PC-3 (cell line): ENCODE data around the gene SCN4B. TPM values are rescaled to one million over a fixed set of nuclear protein-coding genes. Genes with fewer than 3 reads are reported as not detected.

Experiments used
- ATAC-seq: fragments of 200-7000 bp; cut with Tn5 transposase; 2 replicates; pipeline ENCODE4 v1.9.1; 2020; ENCODE audit warnings: mild to moderate bottlenecking, moderate library complexity
- Bru-seq: library from RNA; stranded (reverse); fragments of 400-500 nt; gene quantifications from one replicate; lab custom pipeline; 2021; lab: Mats Ljungman, UMichigan
- BruChase-seq, 2 experiments: library from RNA; stranded (reverse); fragments of 400-500 nt; gene quantifications; one replicate each; lab custom pipeline; 2021; lab: Mats Ljungman, UMichigan
- BruUV-seq: library from RNA; stranded (reverse); fragments of 400-500 nt; replicated peaks from 2 replicates; lab custom pipeline; 2021; lab: Mats Ljungman, UMichigan
- CTCF ChIA-PET: fragments of 300-600 bp; sonication (Branson Sonifier 250); formaldehyde crosslinking; loops from one replicate; lab custom pipeline; 2022; ENCODE audit warnings: antibody characterized with exemption; lab: Charles Lee
- POLR2A ChIA-PET: fragments of 300-600 bp; sonication (Branson Sonifier 250); formaldehyde crosslinking; loops from one replicate; lab custom pipeline; 2022; ENCODE audit warnings: antibody characterized with exemption; ENCODE audit not compliant: unreplicated experiment; lab: Charles Lee
- DNase-seq: peaks from one replicate; pipeline ENCODE4 v3.0.0-alpha.2; 2015
- H2AFZ ChIP-seq: fragments of 300-600 bp; sonication (generic); 2 replicates; pipeline ENCODE4 v1.6.0; 2016; ENCODE audit warnings: antibody characterized with exemption, low read length
- H3F3A ChIP-seq: fragments of 300-600 bp; sonication (generic); one replicate; pipeline ENCODE4 v1.6.0; 2017; ENCODE audit warnings: antibody characterized with exemption, low read length, control low read depth, mild to moderate bottlenecking; ENCODE audit not compliant: unreplicated experiment
- H3K27ac ChIP-seq: fragments of 300-600 bp; sonication (generic); 2 replicates; pipeline ENCODE4 v1.5.1; 2016; ENCODE audit warnings: mild to moderate bottlenecking, low read length
- H3K27me3 ChIP-seq: fragments of 300-600 bp; sonication (generic); 2 replicates; pipeline ENCODE4 v1.6.1; 2016; ENCODE audit warnings: low read length, mixed read lengths
- H3K36me3 ChIP-seq: fragments of 300-600 bp; sonication (generic); 2 replicates; pipeline ENCODE4 v1.6.1; 2016; ENCODE audit warnings: low read depth, mixed run types, low read length, mixed read lengths
- H3K4me1 ChIP-seq: fragments of 300-600 bp; sonication (generic); 2 replicates; pipeline ENCODE4 v1.5.1; 2016; ENCODE audit warnings: low read length; ENCODE audit not compliant: insufficient read depth
- H3K4me2 ChIP-seq: fragments of 300-600 bp; sonication (generic); 2 replicates; pipeline ENCODE4 v1.6.0; 2016; ENCODE audit warnings: low read length
- H3K4me3 ChIP-seq: fragments of 300-600 bp; sonication (generic); 2 replicates; pipeline ENCODE4 v1.5.1; 2016; ENCODE audit warnings: mild to moderate bottlenecking, low read length, mixed read lengths
- H3K79me2 ChIP-seq: fragments of 300-600 bp; sonication (generic); 2 replicates; pipeline ENCODE4 v1.6.1; 2017; ENCODE audit warnings: low read length, mixed read lengths
- H3K9ac ChIP-seq: fragments of 300-600 bp; sonication (generic); 2 replicates; pipeline ENCODE4 v1.6.0; 2016; ENCODE audit warnings: mild to moderate bottlenecking, low read length
- H3K9me2 ChIP-seq: fragments of 300-600 bp; sonication (generic); replicated peaks from 2 replicates; pipeline ENCODE4 v1.6.1; 2016; ENCODE audit warnings: mixed run types, low read length, mixed read lengths
- H3K9me3 ChIP-seq: fragments of 300-600 bp; sonication (generic); 2 replicates; pipeline ENCODE4 v1.6.1; 2016; ENCODE audit warnings: low read length, mixed read lengths
- H4K20me1 ChIP-seq: fragments of 300-600 bp; sonication (generic); 2 replicates; pipeline ENCODE4 v1.6.1; 2016; ENCODE audit warnings: low read length, mixed read lengths
- EZH2 ChIP-seq: fragments of 300-600 bp; sonication (generic); IDR thresholded peaks from one replicate; pipeline ENCODE4 v1.6.1; 2017; ENCODE audit warnings: antibody characterized with exemption, mild to moderate bottlenecking, low read length; ENCODE audit not compliant: unreplicated experiment
- EZH2phosphoT487 ChIP-seq: fragments of 300-600 bp; sonication (generic); IDR thresholded peaks from 2 replicates; pipeline ENCODE4 v1.6.1; 2018; ENCODE audit warnings: mild to moderate bottlenecking, antibody characterized with exemption, low read length, borderline replicate concordance
- intact Hi-C: fragments of 100-400 bp; cut with micrococcal nuclease; formaldehyde crosslinking; loops from 2 replicates; pipeline ENCODE4 v1.9.0; 2023
- long read RNA-seq: library from polyadenylated mRNA; unstranded; transcript quantifications from one replicate; pipeline ENCODE4 v2.0.0, GENCODE V29; 2021; ENCODE audit not compliant: unreplicated experiment
- total RNA-seq: library from RNA; depleted of rRNA; stranded (reverse); fragments of >200 nt; gene quantifications from 2 replicates; pipeline ENCODE4 v1.2.3, GENCODE V29; 2014; rRNA removed
- TF ChIP-seq, protein P1 (sequence below): fragments of 300-600 bp; sonication (generic); conservative IDR thresholded peaks from 2 replicates; pipeline ENCODE4 v1.5.1; 2017; ENCODE audit warnings: antibody characterized with exemption, low read depth, mild to moderate bottlenecking, low read length

Gene SCN4B, protein sequence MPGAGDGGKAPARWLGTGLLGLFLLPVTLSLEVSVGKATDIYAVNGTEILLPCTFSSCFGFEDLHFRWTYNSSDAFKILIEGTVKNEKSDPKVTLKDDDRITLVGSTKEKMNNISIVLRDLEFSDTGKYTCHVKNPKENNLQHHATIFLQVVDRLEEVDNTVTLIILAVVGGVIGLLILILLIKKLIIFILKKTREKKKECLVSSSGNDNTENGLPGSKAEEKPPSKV
- total RNA-seq: not detected in 2 replicates
- percentile 4 among the genes with signal in this experiment for Bru-seq, nascent RNA
- not detected for BruChase-seq, experiment 1, labeled RNA remaining after a 6-hour chase
- not detected for BruChase-seq, experiment 2, labeled RNA remaining after a 2-hour chase
- long read RNA-seq: 0 reads

DNA sequence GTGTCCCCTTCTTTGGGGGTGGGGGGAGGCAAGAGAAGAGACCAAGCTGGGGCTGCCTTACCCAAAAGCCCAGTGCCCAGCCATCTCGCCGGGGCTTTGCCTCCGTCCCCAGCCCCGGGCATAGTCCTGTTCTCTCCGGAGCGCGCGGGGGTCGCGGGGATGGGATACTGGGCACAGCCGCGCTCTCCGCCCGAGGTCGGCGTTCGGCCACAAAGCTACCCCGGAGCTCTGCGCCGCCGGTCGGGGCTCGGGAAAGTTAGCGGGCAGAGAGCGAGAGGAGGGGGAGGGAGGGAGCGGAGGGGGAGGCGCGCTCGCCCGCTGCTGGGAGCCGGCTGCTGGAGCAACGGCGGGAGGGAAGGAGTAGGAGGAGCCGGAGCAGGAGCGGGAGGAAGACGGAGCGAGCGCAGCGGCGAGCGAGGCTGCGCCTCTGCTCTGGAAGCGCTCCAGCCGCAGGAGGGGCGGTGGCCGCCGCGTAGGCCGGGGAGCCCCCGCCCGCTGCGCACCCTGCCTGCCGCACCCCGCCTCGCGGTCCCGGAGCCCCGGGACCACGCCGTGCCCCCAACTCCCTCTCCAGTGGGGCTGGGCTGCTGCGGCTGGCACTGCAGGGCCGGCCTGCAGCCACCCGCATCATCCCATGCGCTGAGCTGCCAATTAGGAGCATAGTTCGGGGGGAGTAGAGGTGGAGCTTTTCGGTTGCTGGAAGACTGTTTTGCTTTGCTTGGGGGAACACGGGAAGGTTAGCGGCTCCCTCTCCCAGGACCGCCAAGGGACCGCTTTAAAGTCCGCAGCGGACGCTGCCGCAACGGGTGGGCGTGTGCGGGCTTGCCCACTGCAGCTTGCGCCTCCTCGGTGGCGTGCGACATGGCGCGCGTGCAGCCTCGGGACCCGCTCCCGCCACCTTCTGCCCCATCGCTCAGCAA lies at the start of gene SCN4B:
SCN4B (minus strand) TSS at position 272 of the 920 bp plus-strand sequence; CDS start at position 122, 150 bp downstream.
- no peaks in the 10 kb centered on the region for H3K9me3 ChIP-seq
- BruUV-seq: no TSS peak
- H3K9ac ChIP-seq: no peak within 1 kb of the TSS
- no peaks in the 10 kb centered on the region for H3K9me2 ChIP-seq
- peaks cover 15% of the 10 kb centered on the region; the same call in 1 of the 2 replicates for H3K4me1 ChIP-seq
- no peak within 1 kb of the TSS for H3K27ac ChIP-seq
- CTCF ChIA-PET: no interaction called here
- no peaks in the 10 kb centered on the region for H3K36me3 ChIP-seq
- DNase-seq (peak; percentile 62), ATAC-seq (peak; percentile 78)
- no peaks in the 10 kb centered on the region for H3K79me2 ChIP-seq
- no peaks in the 10 kb centered on the region for H4K20me1 ChIP-seq
- no peaks in the 10 kb centered on the region for H3F3A ChIP-seq
- peak within 1 kb of the TSS; percentile 85 for H3K4me2 ChIP-seq
- peak within 1 kb of the TSS; percentile 64 for H3K4me3 ChIP-seq
- TF ChIP-seq, protein P1, sequence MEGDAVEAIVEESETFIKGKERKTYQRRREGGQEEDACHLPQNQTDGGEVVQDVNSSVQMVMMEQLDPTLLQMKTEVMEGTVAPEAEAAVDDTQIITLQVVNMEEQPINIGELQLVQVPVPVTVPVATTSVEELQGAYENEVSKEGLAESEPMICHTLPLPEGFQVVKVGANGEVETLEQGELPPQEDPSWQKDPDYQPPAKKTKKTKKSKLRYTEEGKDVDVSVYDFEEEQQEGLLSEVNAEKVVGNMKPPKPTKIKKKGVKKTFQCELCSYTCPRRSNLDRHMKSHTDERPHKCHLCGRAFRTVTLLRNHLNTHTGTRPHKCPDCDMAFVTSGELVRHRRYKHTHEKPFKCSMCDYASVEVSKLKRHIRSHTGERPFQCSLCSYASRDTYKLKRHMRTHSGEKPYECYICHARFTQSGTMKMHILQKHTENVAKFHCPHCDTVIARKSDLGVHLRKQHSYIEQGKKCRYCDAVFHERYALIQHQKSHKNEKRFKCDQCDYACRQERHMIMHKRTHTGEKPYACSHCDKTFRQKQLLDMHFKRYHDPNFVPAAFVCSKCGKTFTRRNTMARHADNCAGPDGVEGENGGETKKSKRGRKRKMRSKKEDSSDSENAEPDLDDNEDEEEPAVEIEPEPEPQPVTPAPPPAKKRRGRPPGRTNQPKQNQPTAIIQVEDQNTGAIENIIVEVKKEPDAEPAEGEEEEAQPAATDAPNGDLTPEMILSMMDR: no peak
- peak; percentile 47; the same call in 1 of the 2 replicates for TF ChIP-seq EZH2phosphoT487
- peak; percentile 83 for TF ChIP-seq EZH2
- POLR2A ChIA-PET: no interaction called here
- H3K27me3 ChIP-seq: peaks cover 76% of the 10 kb centered on the region
- intact Hi-C loops: no loop called here
- H2AFZ ChIP-seq: peak within 1 kb of the TSS; percentile 76

DNA sequence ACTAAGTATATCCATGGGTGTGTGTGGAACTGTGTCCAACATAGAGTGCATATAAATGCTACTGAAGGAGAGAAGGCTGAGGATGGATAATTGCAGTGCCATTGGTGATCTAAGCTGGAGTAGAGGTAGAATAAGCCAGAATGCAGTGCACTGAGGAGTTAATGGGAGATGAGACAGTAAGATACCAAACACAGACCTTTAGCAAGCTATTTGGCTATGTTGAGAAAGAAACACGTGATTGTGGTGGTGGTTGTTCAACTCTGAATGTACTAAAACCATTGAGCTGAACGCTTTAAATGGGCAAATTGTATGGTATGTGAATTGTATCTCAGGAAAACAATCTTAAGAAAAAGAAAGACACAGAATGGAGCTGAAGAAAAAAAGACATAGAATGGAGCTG lies 49.3 kb upstream of the SCN4B start:
- POLR2A ChIA-PET: no interaction called here
- no peak for TF ChIP-seq EZH2phosphoT487
- TF ChIP-seq EZH2: no peak
- TF ChIP-seq, protein P1: no peak
- no TSS peak for BruUV-seq
- no peaks in the 10 kb centered on the region for H4K20me1 ChIP-seq
- no peak overlapping the region for H3K4me2 ChIP-seq
- H3K27ac ChIP-seq: no peak overlapping the region
- H3K27me3 ChIP-seq: peaks cover 12% of the 10 kb centered on the region
- no peaks in the 10 kb centered on the region for H3F3A ChIP-seq
- H3K9me2 ChIP-seq: no peaks in the 10 kb centered on the region
- CTCF ChIA-PET: no interaction called here
- ATAC-seq (no peak), DNase-seq (no peak)
- H3K36me3 ChIP-seq: no peaks in the 10 kb centered on the region
- no peak overlapping the region for H2AFZ ChIP-seq
- H3K4me1 ChIP-seq: peaks cover 5% of the 10 kb centered on the region; the same call in 1 of the 2 replicates
- intact Hi-C loops: no loop called here
- no peaks in the 10 kb centered on the region for H3K79me2 ChIP-seq
- H3K9ac ChIP-seq: no peak overlapping the region
- H3K4me3 ChIP-seq: no peak overlapping the region
- H3K9me3 ChIP-seq: no peaks in the 10 kb centered on the region
